WTC11 (cell line): ENCODE results near the gene CNTN5. TPM values are rescaled to one million over a fixed set of nuclear protein-coding genes. Genes with fewer than 3 reads are reported as not detected.

ENCODE experiments used
- ATAC-seq: fragments of 200-7000 bp; cut with Tn5 transposase; 2 replicates; pipeline ENCODE4 v1.10.0; 2021; ENCODE audit warnings: mild to moderate bottlenecking, moderate library complexity
- CTCF ChIA-PET: fragments of 300-600 bp; sonication (Branson Sonifier 250); formaldehyde crosslinking; loops from one replicate; lab custom pipeline; 2021; ENCODE audit warnings: antibody characterized with exemption; lab: Charles Lee
- POLR2A ChIA-PET: fragments of 350-600 bp; sonication (Branson Sonifier 250); formaldehyde crosslinking; loops from one replicate; lab custom pipeline; 2021; ENCODE audit warnings: antibody characterized with exemption; lab: Charles Lee
- DNase-seq: peaks from one replicate; pipeline ENCODE4 v3.0.0; 2021; ENCODE audit warnings: low spot score
- H3K27ac Mint-ChIP-seq: 2 replicates; pipeline ENCODE4 v1.8.0; 2021; ENCODE audit warnings: mixed read lengths
- H3K27me3 Mint-ChIP-seq: 2 replicates; pipeline ENCODE4 v1.8.0; 2021; ENCODE audit warnings: low read depth, mild to moderate bottlenecking, moderate library complexity, mixed read lengths
- H3K36me3 Mint-ChIP-seq: 2 replicates; pipeline ENCODE4 v1.8.0; 2021; ENCODE audit warnings: mixed read lengths
- H3K4me1 Mint-ChIP-seq: 2 replicates; pipeline ENCODE4 v1.8.0; 2022; ENCODE audit warnings: mixed read lengths
- H3K4me3 Mint-ChIP-seq: 2 replicates; pipeline ENCODE4 v1.8.0; 2021; ENCODE audit warnings: mild to moderate bottlenecking, moderate library complexity, mixed read lengths
- H3K9me3 Mint-ChIP-seq: 2 replicates; pipeline ENCODE4 v1.8.0; 2021; ENCODE audit warnings: mixed read lengths
- ARID4B ChIP-seq: sonication (generic); formaldehyde crosslinking; IDR thresholded peaks from 2 replicates; pipeline ENCODE4 v1.8.0; 2023; ENCODE audit warnings: missing genetic modification reagents, mild to moderate bottlenecking, borderline replicate concordance
- ATF3 ChIP-seq: sonication (generic); formaldehyde crosslinking; conservative IDR thresholded peaks from 2 replicates; pipeline ENCODE4 v1.8.1; 2022; ENCODE audit warnings: mild to moderate bottlenecking, missing genetic modification reagents
- CDX4 ChIP-seq: fragments of 250-450 bp; sonication (Bioruptor Pico); IDR thresholded peaks from 2 replicates; pipeline ENCODE4 v1.9.0; 2021; ENCODE audit warnings: moderate library complexity, mild to moderate bottlenecking, inconsistent platforms, borderline replicate concordance
- E2F1 ChIP-seq: sonication (generic); formaldehyde crosslinking; IDR thresholded peaks from 2 replicates; pipeline ENCODE4 v1.8.0; 2022; ENCODE audit warnings: mild to moderate bottlenecking, missing genetic modification reagents
- E2F4 ChIP-seq: sonication (generic); formaldehyde crosslinking; IDR thresholded peaks from 2 replicates; pipeline ENCODE4 v1.8.1; 2022; ENCODE audit warnings: low read depth, mild to moderate bottlenecking, moderate library complexity, missing genetic modification reagents, borderline replicate concordance
- E2F5 ChIP-seq: sonication (generic); formaldehyde crosslinking; IDR thresholded peaks from 2 replicates; pipeline ENCODE4 v1.8.1; 2022; ENCODE audit warnings: mild to moderate bottlenecking, moderate library complexity, missing genetic modification reagents
- HMGXB4 ChIP-seq: sonication (generic); formaldehyde crosslinking; IDR thresholded peaks from 2 replicates; pipeline ENCODE4 v1.8.1; 2023; ENCODE audit warnings: mild to moderate bottlenecking, moderate library complexity, missing genetic modification reagents
- MLX ChIP-seq: sonication (generic); formaldehyde crosslinking; IDR thresholded peaks from 2 replicates; pipeline ENCODE4 v1.8.1; 2023; ENCODE audit warnings: mild to moderate bottlenecking, missing genetic modification reagents, moderate library complexity
- MYBL2 ChIP-seq: sonication (generic); formaldehyde crosslinking; IDR thresholded peaks from 2 replicates; pipeline ENCODE4 v1.8.1; 2023; ENCODE audit warnings: mild to moderate bottlenecking, moderate library complexity, missing genetic modification reagents
- RORB ChIP-seq: fragments of 250-450 bp; sonication (Bioruptor Pico); IDR thresholded peaks from 2 replicates; pipeline ENCODE4 v1.9.0; 2021; ENCODE audit warnings: mild to moderate bottlenecking
- STAT6 ChIP-seq: sonication (generic); formaldehyde crosslinking; conservative IDR thresholded peaks from 2 replicates; pipeline ENCODE4 v1.8.1; 2023; ENCODE audit warnings: mild to moderate bottlenecking, low read depth, missing genetic modification reagents, moderate library complexity
- ZBTB43 ChIP-seq: sonication (generic); formaldehyde crosslinking; IDR thresholded peaks from 2 replicates; pipeline ENCODE4 v1.8.1; 2023; ENCODE audit warnings: mild to moderate bottlenecking, missing genetic modification reagents
- ZNF425 ChIP-seq: fragments of 250-450 bp; sonication (Bioruptor Pico); conservative IDR thresholded peaks from 2 replicates; pipeline ENCODE4 v1.9.0; 2021; ENCODE audit warnings: mild to moderate bottlenecking
- ZSCAN18 ChIP-seq: fragments of 250-450 bp; sonication (Bioruptor Pico); IDR thresholded peaks from 2 replicates; pipeline ENCODE4 v2.1.2; 2022; ENCODE audit warnings: mild to moderate bottlenecking, moderate library complexity
- total RNA-seq: library from RNA; stranded (reverse); gene quantifications from 3 replicates; pipeline ENCODE4 v1.2.3, GENCODE V29; 2021

The CNTN5 gene
- total RNA-seq, 1 experiment from 2014 or later = 0.07 TPM

- no peak for TF ChIP-seq ZNF425 (CRISPR knock-in tag)
- no peak for TF ChIP-seq ZSCAN18 (CRISPR knock-in tag)
- TF ChIP-seq ATF3 (CRISPR knock-in tag) = no peak
- no peak for TF ChIP-seq MLX (CRISPR knock-in tag)
- no peak for TF ChIP-seq E2F1 (CRISPR knock-in tag)
These were observed 1156.9 kb downstream of the CNTN5 start (continued) for GRCh38 chr11:100177651-100178050.

GRCh38 chr11:100182350-100182749, 1161.6 kb downstream of the CNTN5 start:
- POLR2A ChIA-PET = no interaction called here
- TF ChIP-seq CDX4 (CRISPR knock-in tag) = no peak
- TF ChIP-seq RORB = no peak
- TF ChIP-seq MYBL2 (CRISPR knock-in tag) = no peak
- no peak for TF ChIP-seq ZBTB43 (CRISPR knock-in tag)
- no peak for TF ChIP-seq ARID4B (CRISPR knock-in tag)
- no peak for TF ChIP-seq STAT6 (CRISPR knock-in tag)
- TF ChIP-seq E2F4 (CRISPR knock-in tag) = no peak
- TF ChIP-seq E2F5 = no peak
- no peak for TF ChIP-seq HMGXB4 (CRISPR knock-in tag)

More at GRCh38 chr11:100182350-100182749, 1161.6 kb downstream of the CNTN5 start:
- Mint-ChIP-seq H3K4me3 (no peak overlapping the region), H3K27ac (no peak overlapping the region), H3K27me3 (no peaks in the 10 kb centered on the region; the same call in 1 of the 2 replicates), H3K4me1 (peaks cover 14% of the 10 kb centered on the region), H3K9me3 (peaks cover 11% of the 10 kb centered on the region), H3K36me3 (peaks cover 9% of the 10 kb centered on the region)
- no peak for ATAC-seq
- CTCF ChIA-PET = no interaction called here
- no peak for DNase-seq
